Mesendoderm (in vitro differentiated cells): Measurements from ENCODE around the gene SLC39A11.

Experiments used
- DNase-seq: peaks from one replicate; pipeline ENCODE4 v3.0.0; 2013
- H2AK5ac ChIP-seq: 2 replicates; pipeline ENCODE4 v1.6.1; 2013; ENCODE audit warnings: low read length, inconsistent platforms
- H2BK120ac ChIP-seq: 2 replicates; pipeline ENCODE4 v1.6.1; 2013; ENCODE audit warnings: low read depth, mild to moderate bottlenecking, low read length, moderate library complexity, mixed read lengths
- H2BK15ac ChIP-seq: replicated peaks from 2 replicates; pipeline ENCODE4 v1.6.1; 2013; ENCODE audit warnings: low read depth, mild to moderate bottlenecking, moderate library complexity
- H2BK5ac ChIP-seq: 2 replicates; pipeline ENCODE4 v1.6.1; 2013; ENCODE audit warnings: low read length, inconsistent platforms
- H3K18ac ChIP-seq: 2 replicates; pipeline ENCODE4 v1.6.1; 2013; ENCODE audit warnings: mild to moderate bottlenecking, low read length, mixed read lengths
- H3K23ac ChIP-seq: one replicate; pipeline ENCODE4 v1.6.1; 2013; ENCODE audit warnings: low read length
- H3K27ac ChIP-seq: 2 replicates; pipeline ENCODE4 v1.5.1; 2013; ENCODE audit warnings: low read depth, mild to moderate bottlenecking, inconsistent platforms, low read length, moderate library complexity
- H3K27me3 ChIP-seq: 2 replicates; pipeline ENCODE4 v1.6.1; 2013; ENCODE audit warnings: low read length, control low read depth, mild to moderate bottlenecking, inconsistent platforms; ENCODE audit not compliant: insufficient read depth, poor library complexity
- H3K36me3 ChIP-seq: 2 replicates; pipeline ENCODE4 v1.6.1; 2013; ENCODE audit warnings: low read length, inconsistent platforms; ENCODE audit not compliant: control insufficient read depth, insufficient read depth
- H3K4ac ChIP-seq: one replicate; pipeline ENCODE4 v1.6.1; 2013; ENCODE audit warnings: low read depth, mild to moderate bottlenecking, low read length, moderate library complexity
- H3K4me1 ChIP-seq: 2 replicates; pipeline ENCODE4 v1.6.1; 2013; ENCODE audit warnings: low read depth, low read length, inconsistent platforms; ENCODE audit not compliant: control insufficient read depth
- H3K4me2 ChIP-seq: 2 replicates; pipeline ENCODE4 v1.6.1; 2013; ENCODE audit warnings: low read length
- H3K4me3 ChIP-seq: 2 replicates; pipeline ENCODE4 v1.5.1; 2013; ENCODE audit warnings: mild to moderate bottlenecking, low read length
- H3K56ac ChIP-seq: one replicate; pipeline ENCODE4 v1.6.1; 2013; ENCODE audit warnings: low read length
- H3K79me1 ChIP-seq: 2 replicates; pipeline ENCODE4 v1.6.1; 2013; ENCODE audit warnings: low read length, inconsistent platforms
- H3K79me2 ChIP-seq: 2 replicates; pipeline ENCODE4 v1.6.1; 2013; ENCODE audit warnings: mild to moderate bottlenecking, low read length; ENCODE audit not compliant: control insufficient read depth, insufficient read depth
- H3K9ac ChIP-seq: 2 replicates; pipeline ENCODE4 v1.6.1; 2013; ENCODE audit warnings: low read length, inconsistent platforms
- H4K5ac ChIP-seq: one replicate; pipeline ENCODE4 v1.6.1; 2013; ENCODE audit warnings: low read length
- H4K8ac ChIP-seq: one replicate; pipeline ENCODE4 v1.6.1; 2013; ENCODE audit warnings: low read depth, mild to moderate bottlenecking, control low read depth, low read length, moderate library complexity
- WGBS: extraction: QIAGEN DNeasy Blood & Tissue Kit; methylation state at CpG from one replicate; pipeline ENCODE4 v1.1.7; 2013; ENCODE audit warnings: low lambda C conversion rate, missing lambda C conversion rate; ENCODE audit not compliant: insufficient coverage; ENCODE audit errors: extremely low coverage; 5-methylcytosine and 5-hydroxymethylcytosine counted together

SLC39A11 gene

GRCh38 chr17:73030995-73031394 is 61.5 kb downstream of the SLC39A11 start:
- Histone ChIP-seq H3K79me1 (no peaks in the 10 kb centered on the region), H2BK15ac (no peak overlapping the region), H3K4me2 (no peak overlapping the region), H3K4me1 (no peaks in the 10 kb centered on the region), H3K79me2 (no peaks in the 10 kb centered on the region), H3K27ac (no peak overlapping the region), H2AK5ac (no peak overlapping the region), H2BK5ac (no peak overlapping the region), H4K5ac (no peak overlapping the region), H3K23ac (no peak overlapping the region), H3K36me3 (no peaks in the 10 kb centered on the region), H4K8ac (no peak overlapping the region), H3K4me3 (no peak overlapping the region), H2BK120ac (no peak overlapping the region), H3K9ac (no peak overlapping the region), H3K4ac (no peak overlapping the region), H3K27me3 (no peaks in the 10 kb centered on the region), H3K18ac (no peak overlapping the region), H3K56ac (no peak overlapping the region)
- no CpG with 5 or more reads among the region's 4 CpGs for WGBS
- DNase-seq, result no peak

GRCh38 chr17:73030501-73030921 is 62.0 kb downstream of the SLC39A11 start:
- H3K18ac ChIP-seq, result no peak overlapping the region
- H3K4me1 ChIP-seq, result no peaks in the 10 kb centered on the region
- H2AK5ac ChIP-seq, result no peak overlapping the region
- no peak overlapping the region for H3K4me3 ChIP-seq
- H3K36me3 ChIP-seq, result no peaks in the 10 kb centered on the region
- H3K79me1 ChIP-seq, result no peaks in the 10 kb centered on the region
- no peak overlapping the region for H3K56ac ChIP-seq
- no peak for DNase-seq
- H3K27me3 ChIP-seq, result no peaks in the 10 kb centered on the region
- H3K9ac ChIP-seq, result no peak overlapping the region
- H2BK120ac ChIP-seq, result no peak overlapping the region
- no peak overlapping the region for H2BK5ac ChIP-seq
- H3K79me2 ChIP-seq, result no peaks in the 10 kb centered on the region
- no peak overlapping the region for H3K4me2 ChIP-seq
- H3K23ac ChIP-seq, result no peak overlapping the region
- no peak overlapping the region for H4K8ac ChIP-seq
- no CpG with 5 or more reads among the region's 8 CpGs for WGBS
- H3K4ac ChIP-seq, result no peak overlapping the region
- H3K27ac ChIP-seq, result no peak overlapping the region
- H4K5ac ChIP-seq, result no peak overlapping the region
- H2BK15ac ChIP-seq, result no peak overlapping the region

GRCh38 chr17:73029991-73030390 is 62.5 kb downstream of the SLC39A11 start:
- no peak overlapping the region for H3K27ac ChIP-seq
- no peak overlapping the region for H2BK15ac ChIP-seq
- no peak overlapping the region for H3K18ac ChIP-seq

GRCh38 chr17:73029021-73029420 is 63.5 kb downstream of the SLC39A11 start:
- no peaks in the 10 kb centered on the region for H3K36me3 ChIP-seq
- no peak overlapping the region for H3K4me2 ChIP-seq
- H3K23ac ChIP-seq, result no peak overlapping the region
- no peak overlapping the region for H4K8ac ChIP-seq
- H3K18ac ChIP-seq, result no peak overlapping the region
- H3K56ac ChIP-seq, result no peak overlapping the region
- no peaks in the 10 kb centered on the region for H3K4me1 ChIP-seq
- H3K4me3 ChIP-seq, result no peak overlapping the region
- WGBS, result no CpG with 5 or more reads among the region's 6 CpGs
- H4K5ac ChIP-seq, result no peak overlapping the region
- H2AK5ac ChIP-seq, result no peak overlapping the region
- no peaks in the 10 kb centered on the region for H3K79me2 ChIP-seq
- no peak overlapping the region for H3K27ac ChIP-seq
- H2BK15ac ChIP-seq, result no peak overlapping the region
- DNase-seq, result no peak
- H2BK120ac ChIP-seq, result no peak overlapping the region
- no peaks in the 10 kb centered on the region for H3K79me1 ChIP-seq
- no peaks in the 10 kb centered on the region for H3K27me3 ChIP-seq
- H3K4ac ChIP-seq, result no peak overlapping the region
- H3K9ac ChIP-seq, result no peak overlapping the region
- H2BK5ac ChIP-seq, result no peak overlapping the region

More at GRCh38 chr17:73029991-73030390, 62.5 kb downstream of the SLC39A11 start:
- WGBS, result no CpG with 5 or more reads among the region's 8 CpGs
- Histone ChIP-seq H3K36me3 (no peaks in the 10 kb centered on the region), H2BK120ac (no peak overlapping the region), H3K79me1 (no peaks in the 10 kb centered on the region), H3K23ac (no peak overlapping the region), H3K27me3 (no peaks in the 10 kb centered on the region), H2BK5ac (no peak overlapping the region), H4K8ac (no peak overlapping the region), H3K4ac (no peak overlapping the region), H3K4me2 (no peak overlapping the region), H2AK5ac (no peak overlapping the region), H3K56ac (no peak overlapping the region), H3K79me2 (no peaks in the 10 kb centered on the region), H4K5ac (no peak overlapping the region), H3K4me3 (no peak overlapping the region), H3K9ac (no peak overlapping the region), H3K4me1 (no peaks in the 10 kb centered on the region)
- no peak for DNase-seq

GRCh38 chr17:73028299-73028755 is 64.2 kb downstream of the SLC39A11 start:
- H3K4me1 ChIP-seq, result no peaks in the 10 kb centered on the region
- H3K4me3 ChIP-seq, result no peak overlapping the region
- no peak overlapping the region for H2BK120ac ChIP-seq

GRCh38 chr17:73027130-73027741 is 65.3 kb downstream of the SLC39A11 start:
- no peak overlapping the region for H3K4me2 ChIP-seq
- no CpG with 5 or more reads among the region's 7 CpGs for WGBS

More at GRCh38 chr17:73028299-73028755, 64.2 kb downstream of the SLC39A11 start:
- Histone ChIP-seq H2BK15ac (no peak overlapping the region), H3K18ac (no peak overlapping the region), H3K36me3 (no peaks in the 10 kb centered on the region), H4K8ac (no peak overlapping the region), H3K9ac (no peak overlapping the region), H3K79me2 (no peaks in the 10 kb centered on the region), H2AK5ac (no peak overlapping the region), H3K4me2 (no peak overlapping the region), H2BK5ac (no peak overlapping the region), H3K23ac (no peak overlapping the region), H3K27ac (no peak overlapping the region), H3K56ac (no peak overlapping the region), H3K79me1 (no peaks in the 10 kb centered on the region), H4K5ac (no peak overlapping the region), H3K4ac (no peak overlapping the region), H3K27me3 (no peaks in the 10 kb centered on the region)
- WGBS, result no CpG with 5 or more reads among the region's 5 CpGs
- DNase-seq, result no peak

More at GRCh38 chr17:73027130-73027741, 65.3 kb downstream of the SLC39A11 start:
- Histone ChIP-seq H2BK15ac (no peak overlapping the region), H3K9ac (no peak overlapping the region), H3K79me2 (no peaks in the 10 kb centered on the region), H3K4me1 (no peaks in the 10 kb centered on the region), H3K36me3 (no peaks in the 10 kb centered on the region), H3K18ac (no peak overlapping the region), H3K4me3 (no peak overlapping the region), H3K27me3 (no peaks in the 10 kb centered on the region), H3K27ac (no peak overlapping the region), H3K23ac (no peak overlapping the region), H3K56ac (no peak overlapping the region), H3K4ac (no peak overlapping the region), H4K8ac (no peak overlapping the region), H2BK120ac (no peak overlapping the region), H4K5ac (no peak overlapping the region), H2BK5ac (no peak overlapping the region), H3K79me1 (no peaks in the 10 kb centered on the region), H2AK5ac (no peak overlapping the region)
- DNase-seq, result no peak
